HFFc6 (cell line): ENCODE measurements around the gene CEP68. TPM values are rescaled to one million over a fixed set of nuclear protein-coding genes. Genes with fewer than 3 reads are reported as not detected.
"Not testable (repeated sequence)": the region's sequence is repeated elsewhere in the genome, so short reads cannot be mapped to it uniquely, and the experiment has no call there.

Experiments used
- DNase-seq: peaks from one replicate; pipeline ENCODE4 v3.0.0-alpha.2; 2018
- H3K27ac Mint-ChIP-seq: 2 replicates; pipeline ENCODE4 v1.8.0; 2020; ENCODE audit warnings: mild to moderate bottlenecking, mixed read lengths
- H3K27me3 Mint-ChIP-seq: 2 replicates; pipeline ENCODE4 v1.8.0; 2021; ENCODE audit warnings: mild to moderate bottlenecking, moderate library complexity, mixed read lengths; ENCODE audit not compliant: insufficient read depth
- H3K36me3 Mint-ChIP-seq: 2 replicates; pipeline ENCODE4 v1.8.0; 2021; ENCODE audit warnings: low read depth, mixed read lengths
- H3K4me1 Mint-ChIP-seq: 2 replicates; pipeline ENCODE4 v1.8.0; 2020; ENCODE audit warnings: low read depth, mixed read lengths
- H3K4me3 Mint-ChIP-seq: 2 replicates; pipeline ENCODE4 v1.8.0; 2020; ENCODE audit warnings: mild to moderate bottlenecking, moderate library complexity, mixed read lengths
- H3K9me3 Mint-ChIP-seq: 2 replicates; pipeline ENCODE4 v1.8.0; 2020; ENCODE audit warnings: mild to moderate bottlenecking, mixed read lengths
- total RNA-seq, 6 experiments: library from RNA; stranded (reverse); fragmentation: NEBNext Ultra II Directional; extraction: Animal tissue kit (Norgen Biotek cat#: 25700); gene quantifications; 2 replicates in 1 of 6; 3 replicates in 5 of 6; pipeline ENCODE4 v1.2.3, GENCODE V29; 2021
- TF ChIP-seq, protein P1 (sequence below): fragments of 200-600 bp; sonication (generic); IDR thresholded peaks from 2 replicates; pipeline ENCODE4 v1.5.0; 2021; ENCODE audit warnings: antibody characterized with exemption, mild to moderate bottlenecking

Gene CEP68
- total RNA-seq, 6 experiments from 2014 or later = 5.7 to 9.7 (median 7.1) TPM

DNA sequence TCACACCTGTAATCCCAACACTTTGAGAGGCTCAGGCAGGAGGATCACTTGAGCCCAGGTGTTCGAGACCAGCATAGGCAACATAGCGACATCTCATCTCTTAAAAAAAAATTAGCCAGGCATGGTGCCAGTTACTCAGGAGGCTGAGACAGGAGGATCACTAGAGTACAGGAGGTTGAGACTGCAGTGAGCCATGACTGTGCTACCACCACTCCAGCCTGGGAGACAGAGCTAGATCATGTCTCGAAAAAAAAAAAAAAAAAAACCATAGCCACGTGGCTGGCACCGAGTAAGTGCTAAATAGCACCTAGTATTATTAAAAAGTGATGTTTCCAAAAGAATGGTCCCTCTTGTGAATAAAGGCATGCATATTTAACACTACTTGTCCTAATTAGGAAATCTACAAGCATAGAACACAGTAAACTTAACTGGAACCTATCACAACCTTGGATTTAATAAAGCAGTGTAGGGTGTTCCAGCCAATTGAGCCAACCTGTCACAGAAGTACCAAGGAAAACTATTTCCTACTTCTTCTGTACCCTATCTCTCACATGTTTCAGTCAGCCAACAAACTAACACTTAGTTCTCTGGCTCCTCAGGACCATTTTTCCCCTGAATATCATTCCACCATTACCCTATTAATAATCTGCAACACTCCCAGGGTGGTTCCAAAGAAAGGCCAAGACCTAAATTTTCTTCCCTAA, 64.9 kb downstream of the CEP68 start:
- H3K9me3 Mint-ChIP-seq = no peaks in the 10 kb centered on the region
- H3K4me3 Mint-ChIP-seq = no peak overlapping the region
- no peaks in the 10 kb centered on the region; the same call in 1 of the 2 replicates for H3K27me3 Mint-ChIP-seq
- TF ChIP-seq, protein P1, sequence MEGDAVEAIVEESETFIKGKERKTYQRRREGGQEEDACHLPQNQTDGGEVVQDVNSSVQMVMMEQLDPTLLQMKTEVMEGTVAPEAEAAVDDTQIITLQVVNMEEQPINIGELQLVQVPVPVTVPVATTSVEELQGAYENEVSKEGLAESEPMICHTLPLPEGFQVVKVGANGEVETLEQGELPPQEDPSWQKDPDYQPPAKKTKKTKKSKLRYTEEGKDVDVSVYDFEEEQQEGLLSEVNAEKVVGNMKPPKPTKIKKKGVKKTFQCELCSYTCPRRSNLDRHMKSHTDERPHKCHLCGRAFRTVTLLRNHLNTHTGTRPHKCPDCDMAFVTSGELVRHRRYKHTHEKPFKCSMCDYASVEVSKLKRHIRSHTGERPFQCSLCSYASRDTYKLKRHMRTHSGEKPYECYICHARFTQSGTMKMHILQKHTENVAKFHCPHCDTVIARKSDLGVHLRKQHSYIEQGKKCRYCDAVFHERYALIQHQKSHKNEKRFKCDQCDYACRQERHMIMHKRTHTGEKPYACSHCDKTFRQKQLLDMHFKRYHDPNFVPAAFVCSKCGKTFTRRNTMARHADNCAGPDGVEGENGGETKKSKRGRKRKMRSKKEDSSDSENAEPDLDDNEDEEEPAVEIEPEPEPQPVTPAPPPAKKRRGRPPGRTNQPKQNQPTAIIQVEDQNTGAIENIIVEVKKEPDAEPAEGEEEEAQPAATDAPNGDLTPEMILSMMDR = no peak
- H3K36me3 Mint-ChIP-seq = no peaks in the 10 kb centered on the region
- DNase-seq = no peak
- peak overlapping the region; percentile 21; the same call in 1 of the 2 replicates for H3K27ac Mint-ChIP-seq
- H3K4me1 Mint-ChIP-seq = peaks cover 32% of the 10 kb centered on the region

DNA sequence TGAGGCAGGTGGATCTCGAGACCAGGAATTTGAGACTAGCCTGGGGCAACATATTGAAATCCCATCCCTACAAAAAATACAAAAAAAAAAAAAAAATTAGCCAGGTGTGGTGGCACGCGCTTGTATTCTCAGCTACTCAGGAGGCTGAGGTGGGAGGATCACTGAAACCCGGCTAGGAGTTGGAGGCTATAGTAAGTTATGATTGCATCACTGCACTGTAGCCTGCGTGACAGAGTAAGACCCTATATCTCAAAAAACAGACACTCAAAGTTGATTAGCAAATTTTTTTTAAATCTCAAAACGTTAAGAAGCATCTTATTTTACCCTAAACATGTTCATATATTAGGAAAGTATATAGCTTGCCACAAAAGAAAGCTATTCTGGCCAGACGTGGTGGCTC, 66.1 kb downstream of the CEP68 start:
- Mint-ChIP-seq H3K4me3 (no peak overlapping the region), H3K27ac (no peak overlapping the region), H3K27me3 (no peaks in the 10 kb centered on the region; the same call in 1 of the 2 replicates), H3K9me3 (no peaks in the 10 kb centered on the region), H3K36me3 (no peaks in the 10 kb centered on the region), H3K4me1 (peaks cover 39% of the 10 kb centered on the region)
- no peak for DNase-seq
- TF ChIP-seq, protein P1 = no peak

DNA sequence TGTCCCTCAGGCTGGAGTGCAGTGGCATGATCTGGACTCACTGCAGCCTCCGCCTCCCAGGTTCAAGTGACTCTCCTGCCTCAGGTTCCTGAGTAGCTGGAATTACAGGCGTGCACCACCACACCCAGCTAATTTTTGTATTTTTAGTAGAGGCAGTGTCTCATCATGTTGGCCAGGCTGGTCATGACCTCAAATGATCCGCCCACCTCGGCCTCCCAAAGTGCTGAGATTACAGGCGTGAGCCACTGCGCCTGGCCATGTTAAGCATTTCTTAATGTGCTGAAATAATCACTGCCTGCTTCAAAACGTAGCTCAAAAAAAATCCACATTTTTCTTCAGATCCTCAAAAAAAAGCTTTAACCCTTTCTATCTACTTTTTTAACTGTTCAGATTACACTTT, 69.2 kb downstream of the CEP68 start:
- Mint-ChIP-seq H3K36me3 (peaks cover 20% of the 10 kb centered on the region), H3K4me3 (peak overlapping the region; percentile 43; the same call in 1 of the 2 replicates), H3K4me1 (peaks cover 39% of the 10 kb centered on the region)
- H3K9me3 Mint-ChIP-seq, DNase-seq, H3K27ac Mint-ChIP-seq, H3K27me3 Mint-ChIP-seq: not testable (repeated sequence)

DNA sequence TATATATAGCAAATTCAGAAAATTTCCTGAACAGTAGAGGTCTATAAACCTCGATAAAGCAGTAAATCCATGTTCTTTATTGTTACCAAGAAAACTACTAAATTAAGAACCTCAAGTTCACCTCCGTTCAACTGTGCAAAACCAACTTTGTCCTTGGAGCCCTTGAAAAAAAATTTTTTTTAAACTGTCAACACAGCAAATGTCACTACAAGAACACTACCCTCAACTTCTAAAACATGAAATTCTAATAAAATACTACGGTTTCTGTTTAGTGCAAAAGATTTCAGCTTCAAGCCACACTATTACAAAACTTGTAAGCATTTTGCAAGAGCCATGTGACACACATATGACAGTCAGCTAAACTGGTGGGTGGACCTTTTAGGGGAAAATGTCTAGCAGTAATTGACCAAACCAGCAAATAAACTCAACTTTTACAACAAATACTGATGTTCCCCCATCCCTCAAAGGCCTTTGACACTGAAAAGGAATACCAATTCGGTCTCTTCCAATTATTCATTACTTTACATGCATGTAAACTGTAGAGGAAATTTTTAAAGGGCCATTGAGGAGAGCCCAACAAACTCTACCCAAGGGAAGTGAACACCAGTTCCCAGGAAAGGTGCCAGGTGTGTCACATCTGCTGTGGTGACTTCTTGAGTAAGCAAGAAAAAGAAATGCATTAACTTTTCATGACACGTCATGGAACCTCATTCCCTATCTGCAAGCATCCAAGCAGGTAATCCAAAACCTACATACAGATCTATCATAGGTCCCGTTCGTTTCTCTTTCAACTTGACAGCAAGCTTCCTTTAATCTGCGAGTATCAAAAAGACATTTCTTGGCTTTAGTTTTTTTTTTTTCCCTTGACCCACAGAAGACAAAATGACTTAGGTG, 72.3 kb downstream of the CEP68 start:
- Mint-ChIP-seq H3K9me3 (no peaks in the 10 kb centered on the region), H3K36me3 (peaks cover 20% of the 10 kb centered on the region), H3K4me3 (peak overlapping the region; percentile 99), H3K27me3 (peaks cover 5% of the 10 kb centered on the region), H3K4me1 (peaks cover 44% of the 10 kb centered on the region), H3K27ac (peak overlapping the region; percentile 99)
- TF ChIP-seq, protein P1 = no peak
- DNase-seq = peak; percentile 19

DNA sequence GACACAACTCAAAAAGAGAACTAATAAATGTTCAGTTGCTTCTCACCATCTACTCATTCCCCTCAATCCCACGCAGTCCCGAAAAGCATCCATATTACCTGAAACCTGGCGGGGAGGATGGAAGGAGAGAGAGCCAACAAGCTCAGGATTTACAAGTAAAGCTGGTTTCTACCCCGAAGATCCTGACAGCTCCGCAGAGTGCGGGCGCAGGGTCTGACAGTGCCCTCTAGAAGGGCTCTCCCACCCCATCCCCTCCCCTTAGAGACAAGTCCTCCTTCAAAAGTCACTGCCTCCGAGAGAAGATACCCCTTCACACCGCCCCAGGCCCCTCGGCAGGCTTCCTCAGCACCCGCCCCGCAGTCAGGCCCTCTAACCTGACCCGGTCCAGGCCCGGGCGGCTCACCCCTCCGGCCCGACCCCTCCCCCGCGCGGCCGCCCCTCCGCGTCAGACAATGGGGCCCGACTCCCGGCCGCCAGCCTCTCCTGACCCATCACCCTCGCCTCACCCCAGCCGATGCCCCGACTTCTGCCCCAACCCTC, 73.1 kb downstream of the CEP68 start:
- Mint-ChIP-seq H3K4me1 (peaks cover 44% of the 10 kb centered on the region), H3K27ac (peak overlapping the region; percentile 99), H3K4me3 (peak overlapping the region; percentile 99), H3K36me3 (peaks cover 20% of the 10 kb centered on the region), H3K27me3 (peaks cover 5% of the 10 kb centered on the region), H3K9me3 (no peaks in the 10 kb centered on the region)
- no peak for DNase-seq
- TF ChIP-seq, protein P1 = no peak
